Adrenal gland (tissue), 5 donors: ENCODE results near the gene DET1.
"Not testable (repeated sequence)": the region's sequence is repeated elsewhere in the genome, so short reads cannot be mapped to it uniquely, and the experiment has no call there.

ENCODE experiments used
- CTCF ChIP-seq, 6 experiments: fragments of 450-650 bp in 4 of 6; fragments of 200-600 bp in 2 of 6; sonication (generic) in 1 of 6; IDR thresholded peaks; 1 replicate in 5 of 6; 2 replicates in 1 of 6; pipeline versions ENCODE4 v1.5.1 to v1.8.0; 2016 to 2021; ENCODE audit warnings: antibody characterized with exemption in 6 of 6, mild to moderate bottlenecking in 2 of 6, moderate library complexity in 1 of 6
- POLR2A ChIP-seq, 2 donors: fragments of 450-650 bp; IDR thresholded peaks; one replicate each; pipeline ENCODE4 v1.6.1; 2017; ENCODE audit warnings: antibody characterized with exemption in 2 of 2, mild to moderate bottlenecking in 2 of 2, moderate library complexity in 1 of 2
- donor health status: DM: no; HTN: no; CAD: no.

GRCh38 chr15:88559565-88559964 lies 13.1 kb upstream of the DET1 start:
- TF ChIP-seq CTCF, POLR2A (IDR thresholded peaks at IDR 0.05): not testable (repeated sequence)
